ENCODE results near the gene PHACTR2.

Gene PHACTR2

DNA sequence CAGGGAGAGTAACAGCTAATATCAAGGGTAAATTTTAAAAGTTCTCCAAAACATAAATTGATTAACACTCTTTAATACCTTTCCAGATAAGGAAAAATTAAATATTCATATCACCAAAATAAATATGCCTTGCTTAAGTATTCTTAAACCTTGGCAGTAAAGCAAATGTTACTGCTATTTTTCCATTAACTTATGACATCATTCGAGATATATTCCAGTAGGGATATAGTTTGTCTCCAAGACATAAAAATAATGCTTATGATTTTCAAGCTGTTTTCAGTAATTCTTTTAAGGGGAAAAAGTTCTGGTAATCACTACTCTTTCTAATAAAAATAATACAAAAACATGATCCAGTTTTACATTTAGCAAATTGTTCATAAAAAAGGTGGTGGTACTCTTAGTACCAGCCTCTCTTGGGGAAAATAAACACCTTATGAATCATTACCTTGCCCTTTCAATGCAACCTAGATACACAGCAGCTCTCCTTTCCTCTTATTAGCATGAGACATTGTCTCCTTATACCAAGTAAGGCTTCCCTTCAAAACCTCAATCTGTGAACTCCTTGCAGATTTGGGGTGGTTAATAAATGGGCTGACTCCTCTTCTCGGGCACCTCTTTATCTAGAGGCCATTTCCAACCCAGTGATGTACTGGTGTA is 133.9 kb downstream of the PHACTR2 start:
- Histone ChIP-seq H3K4me1 (ENCODE audit: insufficient read depth, low read length) (no peaks in the 10 kb centered on the region), H3K36me3 (ENCODE audit: insufficient read depth, low read length) (no peaks in the 10 kb centered on the region), H3K4me3 (ENCODE audit: low read depth in 1 of 2, low read length in 2 of 2) (no peak overlapping the region), H3K9me3 (ENCODE audit: insufficient read depth, low read length, severe bottlenecking) (no peaks in the 10 kb centered on the region), H3K79me2 (ENCODE audit: insufficient read depth, low read length) (no peaks in the 10 kb centered on the region), H3K9ac (ENCODE audit: low read depth, low read length) (no peak overlapping the region), H3K4me2 (ENCODE audit: insufficient read depth, low read length) (no peak overlapping the region), H4K20me1 (ENCODE audit: insufficient read depth, low read length) (no peaks in the 10 kb centered on the region), H2AFZ (ENCODE audit: low read depth, low read length) (no peak overlapping the region), H3K27ac (ENCODE audit: low read length) (no peak overlapping the region), H3K27me3 (ENCODE audit: insufficient read depth, low read length, poor library complexity) (no peaks in the 10 kb centered on the region)
- DNase-seq (no peak), ATAC-seq (ENCODE audit: insufficient read depth, low read depth) (no peak)
- no peak for TF ChIP-seq EZH2 (IDR thresholded peaks at IDR 0.05; ENCODE audit: borderline replicate concordance, low read depth, low read length, severe bottlenecking)
- no peak for TF ChIP-seq CTCF (IDR thresholded peaks at IDR 0.05; ENCODE audit: borderline replicate concordance, extremely low read depth, low read length, poor library complexity, severe bottlenecking)

- H3K4me3 ChIP-seq (ENCODE audit: low read depth in 1 of 2, low read length in 2 of 2) = no peak overlapping the region
Measured at GRCh38 chr6:143817621-143818020, 139.9 kb downstream of the PHACTR2 start.

GRCh38 chr6:143821359-143821758 is 143.6 kb downstream of the PHACTR2 start:
- ATAC-seq (ENCODE audit: insufficient read depth, low read depth) = no peak
- DNase-seq = no peak

More at GRCh38 chr6:143817621-143818020, 139.9 kb downstream of the PHACTR2 start:
- Histone ChIP-seq H3K4me2 (ENCODE audit: insufficient read depth, low read length) (no peak overlapping the region), H3K36me3 (ENCODE audit: insufficient read depth, low read length) (no peaks in the 10 kb centered on the region), H3K9ac (ENCODE audit: low read depth, low read length) (no peak overlapping the region), H3K27me3 (ENCODE audit: insufficient read depth, low read length, poor library complexity) (no peaks in the 10 kb centered on the region), H3K27ac (ENCODE audit: low read length) (no peak overlapping the region), H4K20me1 (ENCODE audit: insufficient read depth, low read length) (no peaks in the 10 kb centered on the region), H2AFZ (ENCODE audit: low read depth, low read length) (no peak overlapping the region), H3K79me2 (ENCODE audit: insufficient read depth, low read length) (no peaks in the 10 kb centered on the region), H3K4me1 (ENCODE audit: insufficient read depth, low read length) (no peaks in the 10 kb centered on the region), H3K9me3 (ENCODE audit: insufficient read depth, low read length, severe bottlenecking) (no peaks in the 10 kb centered on the region)
- no peak for DNase-seq
- no peak for ATAC-seq (ENCODE audit: insufficient read depth, low read depth)
- TF ChIP-seq CTCF (IDR thresholded peaks at IDR 0.05; ENCODE audit: borderline replicate concordance, extremely low read depth, low read length, poor library complexity, severe bottlenecking) (no peak), EZH2 (IDR thresholded peaks at IDR 0.05; ENCODE audit: borderline replicate concordance, low read depth, low read length, severe bottlenecking) (no peak)

More at GRCh38 chr6:143821359-143821758, 143.6 kb downstream of the PHACTR2 start:
- Histone ChIP-seq H3K27me3 (ENCODE audit: insufficient read depth, low read length, poor library complexity) (no peaks in the 10 kb centered on the region), H2AFZ (ENCODE audit: low read depth, low read length) (no peak overlapping the region), H3K9me3 (ENCODE audit: insufficient read depth, low read length, severe bottlenecking) (no peaks in the 10 kb centered on the region), H3K36me3 (ENCODE audit: insufficient read depth, low read length) (no peaks in the 10 kb centered on the region), H3K4me3 (ENCODE audit: low read depth in 1 of 2, low read length in 2 of 2) (no peak overlapping the region), H3K4me1 (ENCODE audit: insufficient read depth, low read length) (no peaks in the 10 kb centered on the region), H3K4me2 (ENCODE audit: insufficient read depth, low read length) (no peak overlapping the region), H3K9ac (ENCODE audit: low read depth, low read length) (no peak overlapping the region), H4K20me1 (ENCODE audit: insufficient read depth, low read length) (no peaks in the 10 kb centered on the region), H3K27ac (ENCODE audit: low read length) (no peak overlapping the region), H3K79me2 (ENCODE audit: insufficient read depth, low read length) (no peaks in the 10 kb centered on the region)
- TF ChIP-seq CTCF (IDR thresholded peaks at IDR 0.05; ENCODE audit: borderline replicate concordance, extremely low read depth, low read length, poor library complexity, severe bottlenecking) = no peak
